Measurements from ENCODE around the gene FAT2.

The FAT2 gene

GRCh38 chr5:151591144-151591819 lies at the start of gene FAT2:
TSS of gene FAT2 (minus strand) at chr5:151591331. CDS start at chr5:151568931, 22,400 bp downstream.
- Histone ChIP-seq H3K27me3 (replicated peaks; ENCODE audit: control insufficient read depth, insufficient read depth, low read length) (no peaks in the 10 kb centered on the region), H3K4me3 (replicated peaks; ENCODE audit: low read depth, low read length) (no peak within 1 kb of the TSS), H3K36me3 (ENCODE audit: control insufficient read depth, insufficient read depth, low read length) (no peaks in the 10 kb centered on the region)
- TF ChIP-seq, protein P1, sequence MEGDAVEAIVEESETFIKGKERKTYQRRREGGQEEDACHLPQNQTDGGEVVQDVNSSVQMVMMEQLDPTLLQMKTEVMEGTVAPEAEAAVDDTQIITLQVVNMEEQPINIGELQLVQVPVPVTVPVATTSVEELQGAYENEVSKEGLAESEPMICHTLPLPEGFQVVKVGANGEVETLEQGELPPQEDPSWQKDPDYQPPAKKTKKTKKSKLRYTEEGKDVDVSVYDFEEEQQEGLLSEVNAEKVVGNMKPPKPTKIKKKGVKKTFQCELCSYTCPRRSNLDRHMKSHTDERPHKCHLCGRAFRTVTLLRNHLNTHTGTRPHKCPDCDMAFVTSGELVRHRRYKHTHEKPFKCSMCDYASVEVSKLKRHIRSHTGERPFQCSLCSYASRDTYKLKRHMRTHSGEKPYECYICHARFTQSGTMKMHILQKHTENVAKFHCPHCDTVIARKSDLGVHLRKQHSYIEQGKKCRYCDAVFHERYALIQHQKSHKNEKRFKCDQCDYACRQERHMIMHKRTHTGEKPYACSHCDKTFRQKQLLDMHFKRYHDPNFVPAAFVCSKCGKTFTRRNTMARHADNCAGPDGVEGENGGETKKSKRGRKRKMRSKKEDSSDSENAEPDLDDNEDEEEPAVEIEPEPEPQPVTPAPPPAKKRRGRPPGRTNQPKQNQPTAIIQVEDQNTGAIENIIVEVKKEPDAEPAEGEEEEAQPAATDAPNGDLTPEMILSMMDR (IDR thresholded peaks at IDR 0.05; ENCODE audit: insufficient read depth, low read length, poor library complexity, severe bottlenecking): no peak
- no peak for DNase-seq (ENCODE audit: extremely low read depth, insufficient read length)

DNA sequence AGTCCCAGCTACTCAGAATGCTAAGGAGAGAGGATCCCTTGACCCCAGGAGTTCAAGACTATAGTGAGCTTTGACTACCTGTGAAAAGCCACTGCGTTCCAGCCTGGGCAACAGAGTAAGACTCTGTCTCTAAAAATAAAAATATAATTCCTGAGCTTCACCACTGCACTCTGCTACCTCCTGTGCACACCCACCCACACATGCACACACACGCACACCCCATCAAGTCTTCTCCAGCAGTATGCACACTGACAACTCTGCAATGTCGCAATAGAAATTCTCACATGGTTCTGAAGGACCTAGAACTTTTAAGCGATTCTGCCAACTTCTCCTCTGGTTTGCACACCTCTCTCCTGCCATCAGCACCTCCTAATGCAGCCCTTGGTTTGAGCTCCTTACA lies 47.5 kb upstream of the FAT2 start:
- Histone ChIP-seq H3K27me3 (replicated peaks; ENCODE audit: control insufficient read depth, insufficient read depth, low read length) (no peaks in the 10 kb centered on the region), H3K36me3 (ENCODE audit: control insufficient read depth, insufficient read depth, low read length) (no peaks in the 10 kb centered on the region), H3K4me3 (replicated peaks; ENCODE audit: low read depth, low read length) (no peak overlapping the region)
- TF ChIP-seq, protein P1 (IDR thresholded peaks at IDR 0.05; ENCODE audit: insufficient read depth, low read length, poor library complexity, severe bottlenecking): no peak
- DNase-seq (ENCODE audit: extremely low read depth, insufficient read length): no peak

DNA sequence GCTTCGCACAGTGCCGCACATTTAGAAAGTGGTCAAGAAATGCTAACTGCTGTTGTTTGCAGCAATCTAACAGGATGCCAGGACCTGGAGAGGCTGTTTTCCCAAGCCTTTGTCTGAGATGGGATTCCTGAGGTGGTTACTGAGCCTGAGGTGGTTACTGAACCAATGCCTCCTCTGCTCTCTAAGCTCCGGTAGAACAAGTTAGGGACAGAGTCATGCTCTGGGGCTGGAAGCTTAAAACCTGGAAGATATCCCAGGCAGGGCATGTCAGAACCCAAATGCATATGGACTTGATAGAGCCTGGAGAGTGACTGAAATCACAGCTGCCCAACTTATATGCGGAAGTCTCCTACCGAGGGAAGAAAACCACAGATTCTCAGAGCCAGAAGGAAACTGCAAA lies 46.5 kb upstream of the FAT2 start:
- TF ChIP-seq, protein P1 (IDR thresholded peaks at IDR 0.05; ENCODE audit: insufficient read depth, low read length, poor library complexity, severe bottlenecking): no peak
- Histone ChIP-seq H3K4me3 (replicated peaks; ENCODE audit: low read depth, low read length) (no peak overlapping the region), H3K36me3 (ENCODE audit: control insufficient read depth, insufficient read depth, low read length) (no peaks in the 10 kb centered on the region), H3K27me3 (replicated peaks; ENCODE audit: control insufficient read depth, insufficient read depth, low read length) (no peaks in the 10 kb centered on the region; the same call in 1 of the 2 replicates)
- DNase-seq (ENCODE audit: extremely low read depth, insufficient read length): no peak

DNA sequence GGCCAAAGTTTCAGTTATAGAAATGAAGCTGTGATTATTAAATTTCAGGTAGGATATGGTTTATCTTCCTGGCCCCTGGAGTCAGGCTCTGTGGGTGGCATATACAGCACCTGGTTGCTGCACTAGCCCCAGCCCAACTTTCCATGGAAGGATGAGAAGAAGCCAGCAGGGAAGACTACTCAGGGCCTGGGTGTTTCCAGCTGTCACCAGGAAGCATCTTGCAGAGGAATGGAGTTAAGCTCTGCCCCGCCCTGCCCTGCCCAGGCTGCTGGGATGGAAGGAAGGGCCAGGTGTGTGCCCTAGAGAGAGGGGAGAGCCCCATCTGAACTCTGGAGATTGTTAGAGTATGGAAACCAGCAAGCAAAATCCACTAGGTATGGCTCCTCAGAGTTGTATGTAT lies 42.8 kb upstream of the FAT2 start:
- no peak overlapping the region for H3K4me3 ChIP-seq (replicated peaks; ENCODE audit: low read depth, low read length)
- DNase-seq (ENCODE audit: extremely low read depth, insufficient read length): no peak
- no peaks in the 10 kb centered on the region; the same call in 1 of the 2 replicates for H3K27me3 ChIP-seq (replicated peaks; ENCODE audit: control insufficient read depth, insufficient read depth, low read length)
- TF ChIP-seq, protein P1 (IDR thresholded peaks at IDR 0.05; ENCODE audit: insufficient read depth, low read length, poor library complexity, severe bottlenecking): no peak
- no peaks in the 10 kb centered on the region for H3K36me3 ChIP-seq (ENCODE audit: control insufficient read depth, insufficient read depth, low read length)

GRCh38 chr5:151632941-151633340 lies 41.8 kb upstream of the FAT2 start:
- Histone ChIP-seq H3K4me3 (replicated peaks; ENCODE audit: low read depth, low read length) (no peak overlapping the region), H3K27me3 (replicated peaks; ENCODE audit: control insufficient read depth, insufficient read depth, low read length) (no peaks in the 10 kb centered on the region; the same call in 1 of the 2 replicates), H3K36me3 (ENCODE audit: control insufficient read depth, insufficient read depth, low read length) (no peaks in the 10 kb centered on the region)
- no peak for DNase-seq (ENCODE audit: extremely low read depth, insufficient read length)
- TF ChIP-seq, protein P1 (IDR thresholded peaks at IDR 0.05; ENCODE audit: insufficient read depth, low read length, poor library complexity, severe bottlenecking): no peak
